Activated T-cell treated with anti-CD3 and anti-CD28 coated beads, Interleukin-2, amount 50 U/mL, for 72 hours (primary cell): ENCODE results near the gene SLC28A1. TPM values are rescaled to one million over a fixed set of nuclear protein-coding genes. Genes with fewer than 3 reads are reported as not detected.

Experiments used
- ATAC-seq, 2 donors: fragments of 150-1000 bp; cut with Tn5 transposase; replicated peaks in 1 of 2; 2 replicates each; pipeline ENCODE4 v1.10.0; 2021; ENCODE audit warnings: moderate library complexity in 2 of 2, mild to moderate bottlenecking in 1 of 2
- DNase-seq, 2 donors: peaks; one replicate each; pipeline ENCODE4 v3.0.0; 2021 to 2022; ENCODE audit warnings: mixed read lengths in 1 of 2
- H3K27ac Mint-ChIP-seq: one replicate; pipeline ENCODE4 v1.8.0; 2022; ENCODE audit warnings: mild to moderate bottlenecking, moderate library complexity, mixed read lengths
- H3K27me3 Mint-ChIP-seq: one replicate; pipeline ENCODE4 v1.8.0; 2022; ENCODE audit warnings: low read depth, mixed read lengths
- H3K36me3 Mint-ChIP-seq, 2 donors: one replicate each; pipeline ENCODE4 v1.8.0; 2022; ENCODE audit warnings: mixed read lengths in 2 of 2, mild to moderate bottlenecking in 1 of 2; ENCODE audit not compliant: insufficient read depth in 2 of 2
- H3K4me1 Mint-ChIP-seq: one replicate; pipeline ENCODE4 v1.8.0; 2022; ENCODE audit warnings: low read depth, mixed read lengths
- H3K4me3 Mint-ChIP-seq, 2 donors: one replicate each; pipeline ENCODE4 v1.8.0; 2022; ENCODE audit warnings: mild to moderate bottlenecking in 2 of 2, mixed read lengths in 2 of 2, moderate library complexity in 2 of 2
- H3K9me3 Mint-ChIP-seq, 2 donors: one replicate each; pipeline ENCODE4 v1.8.0; 2022; ENCODE audit warnings: mixed read lengths in 2 of 2
- total RNA-seq, 2 donors: library from RNA; stranded (reverse); gene quantifications; one replicate each; pipeline ENCODE4 v1.2.3, GENCODE V29; 2022

Gene SLC28A1
- total RNA-seq, 2 donors from 2014 or later: not detected

- H3K27ac Mint-ChIP-seq: no peak overlapping the region
- peaks cover 0 to 5% of the 10 kb centered on the region in 2 donors for H3K9me3 Mint-ChIP-seq
- peaks cover 23% of the 10 kb centered on the region for H3K27me3 Mint-ChIP-seq
- no peaks in the 10 kb centered on the region for H3K36me3 Mint-ChIP-seq
- no peaks in the 10 kb centered on the region for H3K4me1 Mint-ChIP-seq
- H3K4me3 Mint-ChIP-seq: no peak overlapping the region
- DNase-seq (no peak), ATAC-seq (no peak)
These were observed 10.4 kb downstream of the SLC28A1 start for GRCh38 chr15:84894736-84895425.

- no peak for DNase-seq
- no peak for ATAC-seq
- Mint-ChIP-seq H3K4me1 (no peaks in the 10 kb centered on the region), H3K36me3 (no peaks in the 10 kb centered on the region), H3K9me3 (peaks cover 0 to 6% of the 10 kb centered on the region in 2 donors), H3K4me3 (no peak overlapping the region), H3K27ac (no peak overlapping the region), H3K27me3 (peaks cover 10% of the 10 kb centered on the region)
These were observed 14.3 kb downstream of the SLC28A1 start for GRCh38 chr15:84898761-84899160.

DNA sequence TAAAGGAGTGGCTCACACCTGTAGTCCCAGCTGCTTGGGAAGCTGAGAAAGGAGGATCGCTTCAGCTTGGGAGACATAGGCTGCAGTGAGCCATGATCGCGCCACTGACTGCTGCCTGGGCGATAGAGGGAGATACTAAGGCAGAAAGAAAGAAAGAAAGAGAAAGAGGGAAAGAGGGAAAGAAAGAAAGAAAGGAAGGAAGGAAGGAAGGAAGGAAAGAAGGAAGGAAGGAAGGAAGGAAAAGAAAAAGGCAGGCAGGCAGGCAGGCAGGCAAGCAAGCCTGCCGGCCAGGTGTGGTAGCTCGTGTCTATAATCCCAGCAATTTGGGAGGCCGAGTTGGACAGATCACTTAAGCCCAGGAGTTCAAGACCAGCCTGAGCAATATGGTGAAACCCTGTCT lies 15.3 kb downstream of the SLC28A1 start:
- peaks cover 10% of the 10 kb centered on the region for H3K27me3 Mint-ChIP-seq
- H3K9me3 Mint-ChIP-seq: peaks cover 0 to 6% of the 10 kb centered on the region in 2 donors
- DNase-seq (no peak), ATAC-seq (no peak)
- H3K27ac Mint-ChIP-seq: no peak overlapping the region
- no peaks in the 10 kb centered on the region for H3K36me3 Mint-ChIP-seq
- no peak overlapping the region for H3K4me3 Mint-ChIP-seq
- H3K4me1 Mint-ChIP-seq: no peaks in the 10 kb centered on the region

- no peaks in the 10 kb centered on the region for H3K4me1 Mint-ChIP-seq
- H3K27ac Mint-ChIP-seq: no peak overlapping the region
- no peak for DNase-seq
- no peak overlapping the region for H3K4me3 Mint-ChIP-seq
- H3K27me3 Mint-ChIP-seq: peaks cover 10% of the 10 kb centered on the region
- H3K36me3 Mint-ChIP-seq: no peaks in the 10 kb centered on the region
- ATAC-seq: no peak
- H3K9me3 Mint-ChIP-seq: peaks cover 0 to 6% of the 10 kb centered on the region in 2 donors
These were observed 17.1 kb downstream of the SLC28A1 start for GRCh38 chr15:84901540-84901939.

GRCh38 chr15:84903751-84904150 lies 19.3 kb downstream of the SLC28A1 start:
- no peak for DNase-seq
- no peaks in the 10 kb centered on the region for H3K36me3 Mint-ChIP-seq
- no peak overlapping the region for H3K4me3 Mint-ChIP-seq
- ATAC-seq: no peak
- H3K9me3 Mint-ChIP-seq: peaks cover 0 to 6% of the 10 kb centered on the region in 2 donors
- H3K4me1 Mint-ChIP-seq: no peaks in the 10 kb centered on the region
- H3K27me3 Mint-ChIP-seq: peaks cover 6% of the 10 kb centered on the region
- no peak overlapping the region for H3K27ac Mint-ChIP-seq

- peaks cover 0 to 3% of the 10 kb centered on the region in 2 donors for H3K9me3 Mint-ChIP-seq
- H3K27me3 Mint-ChIP-seq: no peaks in the 10 kb centered on the region
- no peaks in the 10 kb centered on the region for H3K4me1 Mint-ChIP-seq
- no peak overlapping the region for H3K4me3 Mint-ChIP-seq
- no peaks in the 10 kb centered on the region for H3K36me3 Mint-ChIP-seq
- H3K27ac Mint-ChIP-seq: no peak overlapping the region
- DNase-seq (no peak), ATAC-seq (no peak)
These were observed 20.0 kb downstream of the SLC28A1 start for GRCh38 chr15:84904419-84904818.

DNA sequence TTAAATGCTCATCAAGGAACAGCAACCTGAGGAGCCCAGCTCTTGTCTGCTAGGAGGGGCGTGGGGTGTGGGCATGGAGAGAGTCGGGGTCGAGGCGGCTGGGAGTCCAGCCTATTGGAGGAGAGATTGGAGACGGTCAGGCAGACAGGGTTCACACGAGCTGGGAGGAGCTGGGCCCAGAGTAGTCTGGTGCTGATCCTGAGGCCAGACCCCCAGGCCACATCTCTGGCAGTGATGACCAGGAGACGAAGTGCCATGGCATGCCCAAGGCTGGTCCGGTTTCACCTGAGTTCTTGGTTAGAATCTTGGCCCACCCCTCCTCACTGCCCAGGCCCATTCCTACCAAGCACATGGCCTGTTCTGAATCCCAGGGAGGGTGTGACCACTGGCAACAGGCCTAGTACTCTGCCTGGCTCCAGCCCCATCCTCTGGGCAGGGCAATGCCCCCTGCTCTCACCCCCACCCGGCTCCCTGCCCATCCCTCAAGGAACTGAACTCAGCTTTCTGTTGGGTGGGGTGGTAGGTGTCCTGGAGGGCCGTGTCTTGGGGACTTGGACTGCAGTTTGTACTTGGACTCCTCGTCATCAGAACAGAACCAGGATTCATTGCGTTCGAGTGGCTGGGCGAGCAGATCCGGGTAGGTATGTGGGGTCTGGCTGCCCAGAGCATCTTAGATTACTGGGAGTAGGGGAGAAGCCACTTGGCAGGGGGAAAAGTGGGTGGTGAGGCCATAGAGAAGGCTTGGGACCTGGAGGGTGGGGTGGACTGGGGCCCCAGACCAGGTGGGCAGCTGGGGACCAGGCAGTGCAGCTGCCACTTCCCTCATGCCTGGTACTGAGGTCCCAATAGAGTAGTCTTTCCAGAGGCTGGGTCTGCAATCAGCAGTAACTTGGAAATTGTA lies 20.8 kb downstream of the SLC28A1 start:
- Mint-ChIP-seq H3K4me3 (no peak overlapping the region), H3K9me3 (peaks cover 0 to 1% of the 10 kb centered on the region in 2 donors), H3K36me3 (no peaks in the 10 kb centered on the region), H3K27ac (no peak overlapping the region), H3K4me1 (no peaks in the 10 kb centered on the region), H3K27me3 (no peaks in the 10 kb centered on the region)
- DNase-seq (no peak), ATAC-seq (no peak)

- no peaks in the 10 kb centered on the region for H3K9me3 Mint-ChIP-seq
- H3K27me3 Mint-ChIP-seq: no peaks in the 10 kb centered on the region
- no peak for ATAC-seq
- H3K4me3 Mint-ChIP-seq: no peak overlapping the region
- H3K27ac Mint-ChIP-seq: no peak overlapping the region
- DNase-seq: no peak
- H3K36me3 Mint-ChIP-seq: no peaks in the 10 kb centered on the region
- peaks cover 7% of the 10 kb centered on the region for H3K4me1 Mint-ChIP-seq
These were observed 23.3 kb downstream of the SLC28A1 start for GRCh38 chr15:84907731-84908130.

GRCh38 chr15:84908564-84908963 lies 24.1 kb downstream of the SLC28A1 start:
- Mint-ChIP-seq H3K4me3 (no peak overlapping the region), H3K36me3 (no peaks in the 10 kb centered on the region), H3K9me3 (no peaks in the 10 kb centered on the region), H3K27ac (no peak overlapping the region), H3K27me3 (no peaks in the 10 kb centered on the region), H3K4me1 (peaks cover 7% of the 10 kb centered on the region)
- no peak for DNase-seq
- no peak for ATAC-seq

GRCh38 chr15:84909029-84909428 lies 24.6 kb downstream of the SLC28A1 start:
- DNase-seq (no peak), ATAC-seq (no peak)
- H3K9me3 Mint-ChIP-seq: no peaks in the 10 kb centered on the region
- H3K4me3 Mint-ChIP-seq: no peak overlapping the region
- H3K4me1 Mint-ChIP-seq: peaks cover 7% of the 10 kb centered on the region
- no peaks in the 10 kb centered on the region for H3K36me3 Mint-ChIP-seq
- no peaks in the 10 kb centered on the region for H3K27me3 Mint-ChIP-seq
- no peak overlapping the region for H3K27ac Mint-ChIP-seq

DNA sequence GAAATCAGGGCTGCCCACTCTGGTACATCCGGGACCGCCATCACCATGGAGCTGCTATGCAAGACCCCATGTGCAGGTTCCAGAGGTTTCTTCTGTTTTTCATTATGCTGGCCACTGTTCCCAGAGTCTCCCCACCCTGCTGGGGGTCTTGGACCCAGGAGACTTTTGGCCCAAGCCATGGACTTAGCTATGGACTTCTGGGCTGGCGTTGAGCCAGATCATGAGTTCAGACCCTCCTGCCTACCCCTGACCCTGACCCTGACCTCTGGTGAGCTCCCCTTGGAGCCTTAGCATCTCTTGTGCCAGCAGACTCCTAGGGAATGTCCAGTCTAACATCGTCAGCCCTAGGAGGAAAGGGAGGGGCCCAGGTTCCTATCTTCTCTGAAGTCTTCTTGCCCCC lies 25.3 kb downstream of the SLC28A1 start:
- no peaks in the 10 kb centered on the region for H3K9me3 Mint-ChIP-seq
- H3K4me3 Mint-ChIP-seq: no peak overlapping the region
- H3K36me3 Mint-ChIP-seq: no peaks in the 10 kb centered on the region
- no peak overlapping the region for H3K27ac Mint-ChIP-seq
- ATAC-seq (no peak), DNase-seq (no peak)
- no peaks in the 10 kb centered on the region for H3K27me3 Mint-ChIP-seq
- peaks cover 9% of the 10 kb centered on the region for H3K4me1 Mint-ChIP-seq

GRCh38 chr15:84910928-84911623 lies 26.6 kb downstream of the SLC28A1 start:
- no peaks in the 10 kb centered on the region for H3K9me3 Mint-ChIP-seq
- no peak overlapping the region for H3K27ac Mint-ChIP-seq
- H3K36me3 Mint-ChIP-seq: no peaks in the 10 kb centered on the region
- H3K4me1 Mint-ChIP-seq: peaks cover 18% of the 10 kb centered on the region
- no peaks in the 10 kb centered on the region for H3K27me3 Mint-ChIP-seq
- DNase-seq (no peak), ATAC-seq (no peak)
- no peak overlapping the region for H3K4me3 Mint-ChIP-seq
